Limb (tissue), 2 donors: ENCODE measurements around the gene HCRT.
"Not testable (repeated sequence)": the region's sequence is repeated elsewhere in the genome, so short reads cannot be mapped to it uniquely, and the experiment has no call there.

Experiments used
- DNase-seq, 2 donors: peaks; one replicate each; pipeline ENCODE4 v3.0.0-alpha.2; 2016; ENCODE audit errors: extremely low spot score in 2 of 2

The HCRT gene

DNA sequence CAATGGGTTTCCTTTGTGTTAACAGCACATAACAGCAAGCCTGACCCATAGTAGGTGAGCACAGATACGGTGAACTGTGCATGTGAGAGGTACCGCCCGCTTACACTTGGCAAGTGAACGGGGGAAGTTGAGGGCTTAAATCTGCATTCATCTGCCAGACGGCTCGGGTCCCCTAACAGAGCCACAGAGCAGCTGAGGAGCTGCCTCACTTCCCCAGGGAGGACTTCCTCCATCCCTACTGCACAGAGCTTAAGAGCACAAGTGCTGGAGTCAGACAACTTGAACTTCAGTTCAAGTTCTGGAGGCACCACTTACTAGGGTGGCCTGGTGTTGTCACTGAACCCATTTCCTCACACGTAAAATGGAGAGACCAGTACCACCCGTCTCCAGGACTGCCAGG is 43.9 kb downstream of the HCRT start:
- DNase-seq: no peak

DNA sequence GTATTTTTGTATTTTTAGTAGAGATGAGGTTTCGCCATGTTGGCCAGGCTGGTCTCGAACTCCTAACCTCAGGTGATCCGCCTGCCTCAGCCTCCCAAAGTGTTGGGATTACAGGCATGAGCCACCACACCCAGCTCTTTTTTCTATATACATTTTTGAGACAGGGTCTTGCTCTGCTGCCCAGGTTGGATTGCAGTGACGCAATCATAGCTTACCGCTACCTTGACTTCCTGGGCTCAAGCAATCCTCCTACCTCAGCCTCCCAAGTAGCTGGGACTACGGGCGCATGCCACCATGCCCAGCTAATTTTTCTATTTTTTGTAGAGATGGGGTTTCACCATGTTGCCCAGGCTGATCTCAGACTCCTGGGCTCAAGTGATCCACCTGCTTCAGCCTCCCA is 44.6 kb downstream of the HCRT start:
- not testable (repeated sequence) for DNase-seq

DNA sequence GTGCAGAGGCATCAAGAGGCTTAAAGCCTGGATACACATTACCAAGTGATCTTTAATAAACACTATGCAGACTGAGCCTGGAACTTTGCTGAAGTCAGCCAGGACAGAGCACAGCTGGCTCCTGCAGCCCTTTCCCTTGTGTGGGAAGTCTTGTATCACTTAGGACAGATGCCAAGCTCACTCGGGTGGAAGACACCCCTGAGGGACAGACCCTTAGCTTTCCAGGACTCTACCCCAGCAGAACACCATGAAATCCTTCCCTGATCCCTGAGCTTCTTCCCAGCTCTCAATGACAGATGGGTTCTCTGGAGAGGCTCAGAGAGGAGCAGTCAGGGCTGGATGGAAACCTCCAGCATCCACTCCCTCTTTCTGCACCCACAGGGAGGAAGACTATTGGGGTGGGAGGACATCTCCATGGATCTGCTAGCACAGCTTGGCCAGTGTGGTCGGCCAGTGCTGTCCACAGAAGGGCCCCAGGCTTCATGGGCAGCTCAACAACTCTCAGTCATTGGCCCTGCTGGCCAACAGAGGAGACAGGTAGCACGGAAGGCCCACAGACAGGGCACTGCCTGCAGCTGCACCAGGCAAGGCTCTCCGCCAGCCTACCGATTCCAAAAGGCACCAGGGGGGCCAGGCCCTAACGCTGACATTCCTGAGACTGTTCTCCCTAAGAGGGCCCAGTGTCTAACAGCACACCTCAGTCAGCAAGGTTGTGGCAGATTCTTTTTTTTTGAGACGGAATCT is 46.3 kb downstream of the HCRT start:
- no peak for DNase-seq

DNA sequence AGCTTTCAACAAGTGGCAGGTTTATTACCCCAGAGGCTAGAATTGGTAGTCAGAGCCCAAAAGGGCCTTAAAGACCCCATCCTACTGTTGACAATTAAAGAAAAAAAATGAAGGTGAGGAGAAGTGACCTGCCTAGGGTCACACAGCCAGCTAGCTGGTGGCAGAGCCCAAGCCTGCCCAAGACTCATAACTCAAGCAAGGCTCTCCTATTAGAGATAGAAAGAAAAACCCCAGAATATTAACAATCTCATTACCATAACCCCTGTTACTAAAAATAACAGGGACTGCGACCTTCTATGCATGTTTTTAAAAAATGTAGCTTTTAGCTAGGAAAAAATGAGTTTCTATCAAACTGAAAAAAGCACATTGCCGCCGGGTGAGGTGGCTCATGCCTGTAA is 48.6 kb downstream of the HCRT start:
- DNase-seq: no peak

DNA sequence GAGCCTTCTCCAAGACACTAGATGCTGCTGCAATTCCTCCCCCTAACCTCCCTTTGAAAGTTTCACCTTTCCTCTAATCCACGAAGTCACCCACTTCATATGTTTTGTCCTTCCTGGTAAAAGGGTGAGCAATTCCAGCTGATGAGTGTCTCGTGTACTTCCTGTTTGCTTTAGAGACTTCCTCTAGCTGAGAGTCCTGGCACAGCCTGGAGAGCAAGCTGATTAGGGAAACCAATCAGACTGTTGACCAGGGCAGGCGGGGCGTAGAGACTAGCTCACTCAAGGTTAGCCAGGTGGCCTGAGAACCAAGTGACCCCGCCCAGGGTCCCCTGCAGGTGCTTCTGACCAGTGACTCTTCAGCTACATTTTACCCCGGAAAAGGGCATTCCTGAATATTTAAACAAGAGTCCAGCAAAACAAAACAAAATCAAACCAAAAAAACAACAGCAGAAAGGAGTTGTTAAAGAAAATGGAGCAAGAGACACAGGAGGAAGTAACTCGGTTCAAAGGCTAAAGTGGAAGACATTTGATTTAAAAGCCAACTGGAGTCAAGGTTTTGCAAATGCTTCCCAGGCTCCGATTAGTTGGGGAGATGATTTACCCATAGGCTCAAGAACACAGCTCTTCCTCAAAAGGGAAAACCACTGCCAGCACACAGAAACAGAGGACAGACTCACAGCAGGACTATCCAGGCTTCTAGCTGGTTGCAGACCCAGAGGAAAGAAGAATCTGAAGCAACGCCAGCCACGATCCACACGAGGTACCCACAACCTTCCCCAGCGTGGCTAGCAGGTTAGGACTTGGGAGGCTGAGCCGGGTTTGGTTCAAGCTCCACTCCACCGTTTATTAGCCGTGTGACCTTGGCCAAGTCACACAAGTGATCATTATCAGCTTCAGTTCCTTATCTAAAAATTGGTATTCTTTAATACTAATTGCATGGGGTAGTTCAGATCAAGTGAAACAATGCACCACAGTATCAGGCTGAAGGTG is 49.3 kb downstream of the HCRT start:
- no peak for DNase-seq

DNA sequence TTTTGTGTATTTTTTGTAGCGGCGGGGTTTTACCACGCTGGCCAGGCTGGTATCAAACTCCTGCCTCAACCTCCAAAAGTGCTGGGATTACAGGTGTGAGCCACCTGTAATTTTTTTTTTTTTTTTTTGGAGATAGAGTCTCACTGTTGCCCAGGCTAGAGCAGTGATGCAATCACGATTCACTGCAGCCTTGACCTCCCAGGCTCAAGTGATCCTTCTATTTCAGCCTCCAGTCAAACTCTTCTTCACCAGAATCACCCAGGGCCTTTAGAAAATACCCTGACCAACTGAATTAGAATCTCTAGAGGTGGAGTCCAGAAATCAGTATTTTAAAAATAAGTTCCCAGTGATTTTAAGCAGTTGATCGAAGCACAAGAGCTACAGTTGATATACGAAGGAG is 50.1 kb downstream of the HCRT start:
- DNase-seq: no peak
